LNCAP (cell line): Measurements from ENCODE around the gene ALDH5A1.

Experiments
- TF ChIP-seq, protein P1 (sequence below): fragments of 450-650 bp; IDR thresholded peaks from 2 replicates; pipeline ENCODE4 v1.5.1; 2017; ENCODE audit warnings: mild to moderate bottlenecking

Gene ALDH5A1

DNA sequence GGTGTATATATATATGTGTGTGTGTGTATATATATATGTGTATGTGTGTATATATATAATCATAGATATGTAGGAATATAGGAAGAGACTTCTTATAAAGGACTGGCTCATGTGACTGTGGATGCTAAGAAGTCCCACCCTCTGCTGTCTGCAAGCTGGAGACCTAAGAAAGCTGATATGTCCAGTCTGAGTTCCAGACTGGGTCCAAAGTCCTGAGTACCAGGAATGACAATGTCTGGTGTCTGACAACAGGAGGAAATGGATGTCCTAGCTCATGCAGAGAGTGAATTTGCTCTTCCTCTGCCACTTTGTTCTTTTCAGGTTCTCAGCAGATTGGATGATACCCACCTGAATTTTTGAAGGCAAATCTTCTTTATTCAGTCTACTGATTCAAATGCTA lies 7.1 kb downstream of the ALDH5A1 start:
- TF ChIP-seq, protein P1, sequence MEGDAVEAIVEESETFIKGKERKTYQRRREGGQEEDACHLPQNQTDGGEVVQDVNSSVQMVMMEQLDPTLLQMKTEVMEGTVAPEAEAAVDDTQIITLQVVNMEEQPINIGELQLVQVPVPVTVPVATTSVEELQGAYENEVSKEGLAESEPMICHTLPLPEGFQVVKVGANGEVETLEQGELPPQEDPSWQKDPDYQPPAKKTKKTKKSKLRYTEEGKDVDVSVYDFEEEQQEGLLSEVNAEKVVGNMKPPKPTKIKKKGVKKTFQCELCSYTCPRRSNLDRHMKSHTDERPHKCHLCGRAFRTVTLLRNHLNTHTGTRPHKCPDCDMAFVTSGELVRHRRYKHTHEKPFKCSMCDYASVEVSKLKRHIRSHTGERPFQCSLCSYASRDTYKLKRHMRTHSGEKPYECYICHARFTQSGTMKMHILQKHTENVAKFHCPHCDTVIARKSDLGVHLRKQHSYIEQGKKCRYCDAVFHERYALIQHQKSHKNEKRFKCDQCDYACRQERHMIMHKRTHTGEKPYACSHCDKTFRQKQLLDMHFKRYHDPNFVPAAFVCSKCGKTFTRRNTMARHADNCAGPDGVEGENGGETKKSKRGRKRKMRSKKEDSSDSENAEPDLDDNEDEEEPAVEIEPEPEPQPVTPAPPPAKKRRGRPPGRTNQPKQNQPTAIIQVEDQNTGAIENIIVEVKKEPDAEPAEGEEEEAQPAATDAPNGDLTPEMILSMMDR, result no peak

DNA sequence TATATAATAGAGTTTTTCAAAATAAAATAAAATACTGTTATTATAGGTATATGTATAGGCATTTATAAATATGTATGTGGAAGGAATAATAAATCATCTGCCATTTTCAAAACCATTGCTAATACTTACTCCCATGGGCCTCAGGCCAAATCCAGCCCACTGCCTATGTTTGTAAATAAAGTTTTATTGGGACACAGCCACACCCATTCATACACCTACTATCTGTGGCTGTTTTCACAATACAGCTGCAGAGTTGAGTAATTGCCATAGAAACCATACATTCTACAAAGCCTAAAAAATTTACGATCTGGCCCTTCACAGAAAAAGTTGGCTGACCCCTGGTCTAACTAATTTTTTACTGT lies 9.5 kb downstream of the ALDH5A1 start:
- TF ChIP-seq, protein P1, result no peak

DNA sequence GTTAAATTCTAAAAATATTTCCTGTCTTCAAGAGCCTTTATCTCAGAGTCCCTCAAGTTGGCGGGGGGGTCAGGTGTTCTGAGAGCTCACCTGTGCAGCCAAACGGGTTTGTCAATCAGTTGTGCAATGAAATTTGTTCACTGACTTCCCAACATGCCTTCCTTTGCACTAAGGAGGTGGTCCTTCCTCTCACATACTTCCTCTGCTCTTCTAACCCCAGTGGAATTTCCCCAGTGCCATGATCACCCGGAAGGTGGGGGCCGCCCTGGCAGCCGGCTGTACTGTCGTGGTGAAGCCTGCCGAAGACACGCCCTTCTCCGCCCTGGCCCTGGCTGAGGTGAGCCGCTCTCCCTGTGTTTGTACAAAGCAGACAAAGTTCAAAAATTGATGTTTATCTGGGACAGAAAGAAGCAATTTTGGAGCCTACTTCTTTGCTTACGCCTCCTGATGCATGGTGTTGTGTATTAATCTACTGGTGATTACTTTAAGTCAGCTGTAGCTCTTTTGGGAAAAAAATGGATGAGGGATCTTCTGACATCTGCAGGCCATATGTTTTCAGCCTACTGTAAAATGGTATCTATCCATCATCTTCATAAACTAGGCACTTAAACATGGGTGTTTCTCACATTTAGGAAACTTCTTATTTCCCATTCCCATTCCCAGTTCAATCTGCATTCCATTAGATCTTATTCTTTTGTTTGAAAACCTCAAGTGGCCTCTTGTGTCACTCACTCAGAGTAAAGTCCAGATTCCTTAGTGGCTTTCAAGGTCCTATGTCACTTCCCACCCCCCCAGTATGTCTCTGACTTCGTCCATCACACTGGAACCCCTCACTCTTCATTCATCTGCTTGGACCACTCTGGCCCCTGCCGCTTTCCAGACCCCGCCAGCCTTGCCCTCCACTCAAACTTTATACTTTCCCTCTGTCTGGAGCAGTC lies 10.1 kb downstream of the ALDH5A1 start:
- TF ChIP-seq, protein P1, result no peak

DNA sequence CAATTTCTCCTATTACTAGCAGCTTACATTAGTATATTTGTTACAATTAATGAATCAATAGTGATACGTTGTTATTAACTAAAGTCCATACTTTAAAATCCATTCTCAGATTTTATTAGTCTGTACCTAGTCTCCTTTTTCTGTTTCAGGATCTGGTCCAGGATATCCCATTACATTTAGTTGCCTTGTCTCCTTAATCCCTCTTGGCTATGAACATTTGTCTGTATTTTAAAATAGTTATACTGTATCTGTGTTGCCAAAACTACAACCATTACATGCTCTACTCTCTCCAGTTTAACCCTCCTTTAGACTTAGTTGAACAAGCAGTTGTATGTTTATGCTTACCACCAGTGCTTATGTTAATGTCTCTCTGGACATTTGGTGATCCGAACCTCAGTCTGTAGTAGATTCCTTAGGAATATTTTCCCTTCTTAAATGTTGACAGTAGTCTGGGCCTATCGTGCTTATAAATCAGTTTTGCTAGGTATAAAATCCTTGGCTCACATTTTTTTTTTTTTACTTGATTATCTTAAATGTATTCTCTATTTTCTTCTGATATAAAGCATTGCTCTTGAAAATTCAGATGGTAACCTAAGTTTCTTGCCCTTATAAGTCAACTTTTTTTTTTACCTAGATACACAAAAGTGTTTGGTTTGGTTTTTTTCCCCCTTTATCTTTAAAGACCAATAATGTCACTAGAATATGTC lies 12.2 kb downstream of the ALDH5A1 start:
- TF ChIP-seq, protein P1, result no peak

DNA sequence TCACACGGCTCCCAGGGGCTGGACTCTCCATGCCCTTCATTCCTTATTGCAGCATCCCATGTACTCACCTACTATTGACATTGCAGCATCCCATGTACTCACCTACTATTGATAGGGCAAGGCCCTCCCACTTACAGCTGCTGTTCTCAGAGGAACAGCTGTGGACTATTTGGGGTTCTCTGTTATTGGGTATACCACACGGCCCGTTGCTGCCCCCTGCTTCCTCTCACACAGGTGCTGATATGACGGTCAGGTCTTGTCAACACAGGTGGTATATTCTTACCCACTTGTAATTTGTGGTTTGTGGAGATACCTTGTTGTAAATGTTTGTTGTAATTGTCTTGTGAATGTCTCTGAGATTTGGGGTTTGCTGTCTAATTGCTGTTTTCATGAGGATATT lies 18.8 kb downstream of the ALDH5A1 start:
- TF ChIP-seq, protein P1, result no peak

- TF ChIP-seq, protein P1, result no peak
Observed at GRCh38 chr6:24517659-24518543, 23.1 kb downstream of the ALDH5A1 start.

DNA sequence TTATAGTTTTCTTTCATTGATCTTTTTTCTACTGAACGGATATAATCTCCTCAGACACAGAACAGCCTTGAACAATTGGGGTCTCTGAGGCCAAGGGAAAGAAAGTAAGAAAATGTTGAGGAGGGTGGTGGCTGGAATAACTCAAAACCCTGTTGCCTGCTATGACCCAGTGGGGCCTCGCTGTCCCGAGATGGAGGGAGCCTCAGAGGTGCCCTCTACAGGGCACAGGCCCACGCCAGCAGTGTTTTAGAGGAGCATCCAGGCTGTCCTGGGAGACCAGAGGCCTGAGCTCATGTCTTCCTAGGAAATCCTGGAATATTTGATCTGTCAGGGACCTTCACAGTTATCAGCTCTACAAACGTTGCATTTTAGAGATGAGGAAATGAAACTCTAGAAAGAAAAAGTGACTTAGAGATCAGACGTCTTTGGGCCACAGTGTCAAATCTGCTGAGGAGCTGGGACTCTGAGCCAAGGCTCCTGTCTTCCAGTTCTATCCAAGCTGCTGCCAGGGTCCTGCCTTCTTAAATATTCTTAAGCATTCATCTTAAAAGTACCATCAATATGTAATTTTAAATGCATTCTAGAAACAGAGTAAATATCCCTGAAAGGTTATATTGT lies 26.3 kb downstream of the ALDH5A1 start:
- TF ChIP-seq, protein P1, result peak; percentile 76
